Measurements from ENCODE around the gene CCDC33.
"Not testable (repeated sequence)": the region's sequence is repeated elsewhere in the genome, so short reads cannot be mapped to it uniquely, and the experiment has no call there.

CCDC33 gene

DNA sequence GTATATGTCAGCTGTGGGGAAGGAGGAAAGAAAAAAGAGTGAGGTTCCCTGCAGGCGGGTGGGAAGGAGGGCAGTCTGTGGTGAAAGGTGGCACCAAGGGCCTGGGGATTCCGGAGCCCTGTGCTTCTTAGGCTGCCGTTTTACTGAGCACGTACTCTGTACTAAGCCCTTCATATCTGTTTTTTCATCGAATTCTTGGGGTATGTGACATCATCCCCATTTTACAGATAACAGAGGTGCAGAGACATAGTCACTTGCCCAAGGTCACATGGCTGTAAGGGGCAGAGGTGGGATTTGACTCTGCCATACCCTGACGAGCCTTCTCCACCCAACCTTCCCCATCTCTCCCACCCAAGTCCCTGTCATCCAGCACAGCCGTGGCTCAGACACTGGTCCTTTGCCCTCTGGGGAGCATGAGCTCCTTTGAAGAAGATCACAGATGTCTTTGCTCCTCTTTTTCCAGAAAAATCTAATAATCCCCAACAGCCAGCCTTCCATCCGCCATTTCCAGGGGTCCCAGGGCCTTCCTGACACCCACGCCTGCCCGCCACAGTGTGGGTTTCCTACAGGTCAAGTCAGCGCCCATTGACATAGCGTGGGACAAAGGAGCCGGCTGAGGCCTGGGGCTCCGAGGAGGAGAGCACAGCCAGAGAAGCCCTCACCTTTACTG, 107.1 kb downstream of the CCDC33 start:
- no peaks in the 10 kb centered on the region for H3K36me3 ChIP-seq (ENCODE audit: control insufficient read depth, insufficient read depth, low read length)
- H3K4me1 ChIP-seq (ENCODE audit: control insufficient read depth, insufficient read depth, low read length, poor library complexity, severe bottlenecking) = no peaks in the 10 kb centered on the region
- no peaks in the 10 kb centered on the region for H3K9me3 ChIP-seq (ENCODE audit: control insufficient read depth, low read length)
- DNase-seq = no peak
- H3K27me3 ChIP-seq (replicated peaks; ENCODE audit: control insufficient read depth, insufficient read depth, low read length, poor library complexity, severe bottlenecking) = no peaks in the 10 kb centered on the region
- no peak overlapping the region for H3K4me3 ChIP-seq (ENCODE audit: insufficient read depth, low read depth, low read length, poor library complexity, severe bottlenecking)
- no peak overlapping the region for H3K27ac ChIP-seq (ENCODE audit: insufficient read depth, low read length, poor library complexity, severe bottlenecking)

DNA sequence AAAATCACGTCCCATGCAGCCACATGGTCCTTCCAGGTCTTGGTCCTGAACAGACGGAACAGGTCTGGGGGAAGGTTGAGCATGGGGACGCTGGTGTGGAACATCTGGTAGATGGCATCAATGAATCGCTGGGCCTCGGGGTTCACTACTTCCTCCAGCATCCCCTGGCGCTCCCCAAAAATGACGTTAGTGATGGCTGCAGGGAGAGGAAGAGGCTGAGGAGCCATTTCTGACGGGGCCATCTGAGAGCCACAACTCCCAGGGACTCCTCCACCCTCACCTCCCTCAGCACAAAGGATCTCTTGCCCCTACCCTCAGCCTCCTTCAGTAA, 107.6 kb downstream of the CCDC33 start:
- Histone ChIP-seq H3K4me1 (ENCODE audit: control insufficient read depth, insufficient read depth, low read length, poor library complexity, severe bottlenecking) (no peaks in the 10 kb centered on the region), H3K9me3 (ENCODE audit: control insufficient read depth, low read length) (no peaks in the 10 kb centered on the region), H3K4me3 (ENCODE audit: insufficient read depth, low read depth, low read length, poor library complexity, severe bottlenecking) (no peak overlapping the region), H3K27me3 (replicated peaks; ENCODE audit: control insufficient read depth, insufficient read depth, low read length, poor library complexity, severe bottlenecking) (no peaks in the 10 kb centered on the region), H3K27ac (ENCODE audit: insufficient read depth, low read length, poor library complexity, severe bottlenecking) (no peak overlapping the region), H3K36me3 (ENCODE audit: control insufficient read depth, insufficient read depth, low read length) (no peaks in the 10 kb centered on the region)
- no peak for DNase-seq

DNA sequence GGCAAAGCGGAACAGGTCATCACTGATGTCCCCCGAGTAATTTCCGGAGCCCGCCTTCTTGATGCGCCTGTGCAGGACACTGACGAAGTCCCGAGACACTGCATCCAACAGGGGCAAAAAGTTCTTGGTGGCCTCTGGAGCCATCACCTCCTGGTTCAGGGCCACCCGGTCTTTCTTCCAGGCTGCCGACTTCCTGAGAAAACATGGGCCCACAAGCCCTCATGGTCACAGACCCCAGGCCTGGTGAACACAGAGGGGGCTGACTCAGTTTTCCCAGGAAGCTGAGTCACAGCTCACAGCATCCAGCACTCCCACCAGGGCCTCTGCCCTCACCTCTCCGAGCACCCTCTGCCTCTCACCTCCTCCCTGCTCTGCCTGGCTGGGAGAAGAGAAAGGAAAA, 108.9 kb downstream of the CCDC33 start:
- H3K36me3 ChIP-seq (ENCODE audit: control insufficient read depth, insufficient read depth, low read length) = no peaks in the 10 kb centered on the region
- H3K27me3 ChIP-seq (replicated peaks; ENCODE audit: control insufficient read depth, insufficient read depth, low read length, poor library complexity, severe bottlenecking) = no peaks in the 10 kb centered on the region
- no peaks in the 10 kb centered on the region for H3K4me1 ChIP-seq (ENCODE audit: control insufficient read depth, insufficient read depth, low read length, poor library complexity, severe bottlenecking)
- no peak for DNase-seq
- no peak overlapping the region for H3K4me3 ChIP-seq (ENCODE audit: insufficient read depth, low read depth, low read length, poor library complexity, severe bottlenecking)
- H3K9me3 ChIP-seq (ENCODE audit: control insufficient read depth, low read length) = no peaks in the 10 kb centered on the region
- H3K27ac ChIP-seq (ENCODE audit: insufficient read depth, low read length, poor library complexity, severe bottlenecking) = no peak overlapping the region

DNA sequence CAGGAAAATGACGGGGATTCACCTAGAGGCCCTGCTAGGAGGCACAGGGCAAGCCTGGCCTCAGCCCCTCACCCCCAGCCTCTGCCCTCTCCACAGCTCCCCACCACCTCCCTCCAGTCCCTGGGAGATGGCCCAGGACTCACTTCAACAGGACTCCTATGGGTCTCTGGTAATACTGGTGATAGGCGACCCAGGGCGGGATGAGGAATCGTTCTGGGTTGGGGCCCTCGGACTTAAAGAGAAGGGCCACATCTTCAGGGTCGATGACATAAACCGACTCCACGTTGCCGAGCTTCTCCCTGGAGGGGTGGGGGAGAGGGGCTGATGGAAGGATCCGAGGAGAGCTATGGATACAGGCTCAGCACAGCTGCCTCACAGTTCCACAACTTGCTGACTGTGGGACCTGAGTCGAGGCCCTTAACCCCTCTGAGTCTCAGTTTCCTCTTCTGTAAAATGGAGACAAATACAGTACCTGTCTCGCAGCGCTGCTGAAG, 111.7 kb downstream of the CCDC33 start:
- no peaks in the 10 kb centered on the region for H3K36me3 ChIP-seq (ENCODE audit: control insufficient read depth, insufficient read depth, low read length)
- DNase-seq = no peak
- H3K9me3 ChIP-seq (ENCODE audit: control insufficient read depth, low read length) = no peaks in the 10 kb centered on the region
- no peaks in the 10 kb centered on the region for H3K4me1 ChIP-seq (ENCODE audit: control insufficient read depth, insufficient read depth, low read length, poor library complexity, severe bottlenecking)
- no peak overlapping the region for H3K4me3 ChIP-seq (ENCODE audit: insufficient read depth, low read depth, low read length, poor library complexity, severe bottlenecking)
- H3K27me3 ChIP-seq (replicated peaks; ENCODE audit: control insufficient read depth, insufficient read depth, low read length, poor library complexity, severe bottlenecking) = no peaks in the 10 kb centered on the region
- no peak overlapping the region for H3K27ac ChIP-seq (ENCODE audit: insufficient read depth, low read length, poor library complexity, severe bottlenecking)

DNA sequence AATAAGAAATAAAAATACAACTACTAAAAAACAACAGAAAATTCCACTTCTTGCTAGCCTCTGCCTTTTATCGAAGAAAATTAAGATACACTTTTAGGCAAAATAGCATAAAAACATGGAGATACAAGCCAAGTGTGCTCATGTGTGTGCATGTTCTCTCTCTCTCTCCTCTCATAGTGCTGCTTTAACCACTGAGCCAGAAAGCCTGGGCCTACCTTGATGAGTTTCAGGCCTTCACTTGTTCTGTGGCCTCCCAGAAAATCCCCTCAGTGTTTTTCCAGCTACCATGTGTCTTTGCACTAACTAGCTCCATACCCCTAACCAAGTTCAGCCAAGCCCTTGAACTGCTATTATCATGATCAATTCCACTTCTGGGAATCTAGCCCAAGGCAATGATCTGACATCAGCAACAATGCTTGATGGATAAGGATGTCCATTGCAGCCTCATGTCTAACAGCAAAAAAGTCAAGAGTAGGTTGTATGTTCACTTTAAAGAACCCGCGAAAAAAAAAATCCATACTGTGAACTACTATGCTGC, 113.2 kb downstream of the CCDC33 start:
- no peaks in the 10 kb centered on the region for H3K27me3 ChIP-seq (replicated peaks; ENCODE audit: control insufficient read depth, insufficient read depth, low read length, poor library complexity, severe bottlenecking)
- no peaks in the 10 kb centered on the region for H3K4me1 ChIP-seq (ENCODE audit: control insufficient read depth, insufficient read depth, low read length, poor library complexity, severe bottlenecking)
- no peaks in the 10 kb centered on the region for H3K9me3 ChIP-seq (ENCODE audit: control insufficient read depth, low read length)
- DNase-seq = no peak
- H3K4me3 ChIP-seq (ENCODE audit: insufficient read depth, low read depth, low read length, poor library complexity, severe bottlenecking) = no peak overlapping the region
- no peaks in the 10 kb centered on the region for H3K36me3 ChIP-seq (ENCODE audit: control insufficient read depth, insufficient read depth, low read length)
- H3K27ac ChIP-seq (ENCODE audit: insufficient read depth, low read length, poor library complexity, severe bottlenecking) = no peak overlapping the region

DNA sequence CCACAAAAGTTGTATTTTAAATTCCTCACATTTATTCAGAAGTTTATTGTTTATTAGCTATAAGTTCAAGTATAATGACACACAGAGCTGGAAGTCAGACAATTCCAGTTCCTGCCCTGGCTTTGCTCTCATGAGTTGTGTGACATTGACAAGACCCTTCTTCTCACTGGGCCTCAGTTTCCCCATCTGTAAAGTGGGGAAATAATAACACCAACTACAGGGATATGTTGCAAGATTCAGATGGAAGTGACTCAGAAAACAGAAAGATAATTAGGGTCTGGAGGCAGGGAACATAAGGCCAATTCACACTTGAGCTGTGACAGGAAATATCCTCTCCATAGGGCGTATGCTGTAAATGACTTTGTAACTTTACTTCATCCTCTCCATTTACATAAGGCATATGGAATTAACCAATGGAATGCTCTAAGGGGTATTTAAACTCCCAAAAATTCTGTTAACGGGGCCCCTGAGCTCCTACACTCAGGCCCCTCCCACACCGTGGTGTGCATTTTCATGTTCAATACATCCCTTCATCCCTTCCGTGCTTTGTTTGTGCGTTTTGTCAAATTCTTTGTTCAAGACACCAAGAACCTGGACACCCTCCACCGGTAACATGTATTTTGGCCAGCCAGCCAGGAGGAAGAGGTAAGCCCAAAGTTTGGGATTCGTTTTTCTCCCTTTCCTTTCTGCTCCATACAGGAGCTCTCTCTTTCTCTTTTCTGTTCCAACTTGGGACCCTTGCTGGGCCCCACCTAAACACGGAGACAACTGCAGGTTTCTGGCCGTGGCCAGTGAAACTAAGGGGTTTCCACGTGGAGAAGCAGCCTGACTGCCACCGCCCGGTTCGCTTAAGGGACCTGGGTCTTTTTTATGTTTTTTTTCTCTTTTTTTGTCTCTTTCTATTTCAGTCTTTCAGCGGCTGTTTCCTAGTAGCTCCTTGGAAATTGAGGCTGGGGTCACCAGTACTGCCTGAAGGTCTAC, 114.5 kb downstream of the CCDC33 start:
- Histone ChIP-seq H3K36me3 (ENCODE audit: control insufficient read depth, insufficient read depth, low read length) (no peaks in the 10 kb centered on the region), H3K9me3 (ENCODE audit: control insufficient read depth, low read length) (no peaks in the 10 kb centered on the region), H3K4me1 (ENCODE audit: control insufficient read depth, insufficient read depth, low read length, poor library complexity, severe bottlenecking) (no peaks in the 10 kb centered on the region), H3K27ac (ENCODE audit: insufficient read depth, low read length, poor library complexity, severe bottlenecking) (no peak overlapping the region), H3K27me3 (replicated peaks; ENCODE audit: control insufficient read depth, insufficient read depth, low read length, poor library complexity, severe bottlenecking) (no peaks in the 10 kb centered on the region), H3K4me3 (ENCODE audit: insufficient read depth, low read depth, low read length, poor library complexity, severe bottlenecking) (no peak overlapping the region)
- DNase-seq = no peak

DNA sequence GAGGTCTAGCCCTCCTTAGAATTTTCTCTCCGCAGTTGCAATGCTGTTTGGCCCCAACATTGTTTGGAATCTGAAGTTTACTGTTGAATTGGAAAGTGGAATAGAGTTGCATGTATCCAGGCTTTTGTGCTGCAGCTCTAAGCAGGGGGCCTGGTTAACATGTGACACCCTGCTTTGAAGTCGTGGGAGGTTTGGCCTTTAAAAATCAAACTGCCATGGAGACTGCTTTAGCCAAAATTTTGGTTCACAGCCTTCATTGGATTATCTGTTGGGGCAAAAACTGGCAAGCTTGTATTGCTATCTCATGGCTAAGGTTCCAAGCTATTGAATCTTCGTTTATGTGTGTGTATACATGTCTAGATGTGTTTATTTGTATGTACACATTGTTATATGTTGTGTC, 115.5 kb downstream of the CCDC33 start:
- Histone ChIP-seq H3K36me3 (ENCODE audit: control insufficient read depth, insufficient read depth, low read length) (no peaks in the 10 kb centered on the region), H3K4me3 (ENCODE audit: insufficient read depth, low read depth, low read length, poor library complexity, severe bottlenecking) (no peak overlapping the region), H3K27me3 (replicated peaks; ENCODE audit: control insufficient read depth, insufficient read depth, low read length, poor library complexity, severe bottlenecking) (no peaks in the 10 kb centered on the region), H3K9me3 (ENCODE audit: control insufficient read depth, low read length) (no peaks in the 10 kb centered on the region), H3K27ac (ENCODE audit: insufficient read depth, low read length, poor library complexity, severe bottlenecking) (no peak overlapping the region), H3K4me1 (ENCODE audit: control insufficient read depth, insufficient read depth, low read length, poor library complexity, severe bottlenecking) (no peaks in the 10 kb centered on the region)
- no peak for DNase-seq

DNA sequence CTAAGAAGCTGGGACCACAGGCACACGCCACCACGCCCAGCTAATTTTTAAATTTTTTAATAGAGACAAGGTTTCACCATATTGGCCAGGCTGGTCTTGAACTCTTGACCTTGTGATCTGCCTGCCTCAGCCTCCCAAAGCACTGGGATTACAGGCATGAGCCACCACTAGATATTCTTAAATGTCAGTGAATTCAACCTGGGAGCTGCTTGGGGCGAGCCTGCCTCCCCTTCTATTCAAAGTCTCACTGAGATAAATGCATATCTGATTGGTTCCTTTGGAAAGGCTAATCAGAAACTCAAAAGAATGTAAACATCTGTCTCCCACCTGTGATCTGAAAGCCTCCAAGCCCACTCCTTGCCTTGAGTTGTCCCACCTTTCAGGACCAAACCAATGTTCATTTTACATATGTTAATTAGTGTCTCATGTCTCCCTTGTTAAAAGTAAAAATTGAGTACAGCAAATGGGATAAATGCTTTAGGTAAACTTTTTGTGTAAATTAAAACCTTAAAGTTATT, 116.3 kb downstream of the CCDC33 start:
- DNase-seq = no peak
- no peaks in the 10 kb centered on the region for H3K4me1 ChIP-seq (ENCODE audit: control insufficient read depth, insufficient read depth, low read length, poor library complexity, severe bottlenecking)

DNA sequence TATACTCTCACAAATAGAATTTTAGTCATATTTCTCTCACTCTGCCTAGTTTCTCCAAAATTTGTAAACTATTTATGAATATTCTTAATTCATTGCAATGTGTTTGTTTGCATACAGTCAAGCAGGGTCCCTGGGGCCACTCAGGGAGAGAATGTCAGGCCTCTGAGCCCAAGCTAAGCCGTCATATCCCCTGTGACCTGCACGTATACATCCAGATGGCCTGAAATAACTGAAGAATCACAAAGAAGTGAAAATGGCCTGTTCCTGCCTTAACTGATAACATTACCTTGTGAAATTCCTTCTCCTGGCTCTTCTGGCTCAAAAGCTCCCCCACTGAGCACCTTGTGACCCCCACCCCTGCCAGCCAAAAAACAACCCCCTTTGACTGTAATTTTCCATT, 117.9 kb downstream of the CCDC33 start:
- not testable (repeated sequence) for H3K4me3 ChIP-seq (ENCODE audit: insufficient read depth, low read depth, low read length, poor library complexity, severe bottlenecking); DNase-seq; H3K36me3 ChIP-seq (ENCODE audit: control insufficient read depth, insufficient read depth, low read length); H3K9me3 ChIP-seq (ENCODE audit: control insufficient read depth, low read length); H3K4me1 ChIP-seq (ENCODE audit: control insufficient read depth, insufficient read depth, low read length, poor library complexity, severe bottlenecking); H3K27me3 ChIP-seq (replicated peaks; ENCODE audit: control insufficient read depth, insufficient read depth, low read length, poor library complexity, severe bottlenecking); H3K27ac ChIP-seq (ENCODE audit: insufficient read depth, low read length, poor library complexity, severe bottlenecking)

More for the DNA sequence above, 116.3 kb downstream of the CCDC33 start:
- Histone ChIP-seq H3K27me3 (replicated peaks; ENCODE audit: control insufficient read depth, insufficient read depth, low read length, poor library complexity, severe bottlenecking) (no peaks in the 10 kb centered on the region), H3K9me3 (ENCODE audit: control insufficient read depth, low read length) (no peaks in the 10 kb centered on the region), H3K36me3 (ENCODE audit: control insufficient read depth, insufficient read depth, low read length) (no peaks in the 10 kb centered on the region), H3K4me3 (ENCODE audit: insufficient read depth, low read depth, low read length, poor library complexity, severe bottlenecking) (no peak overlapping the region), H3K27ac (ENCODE audit: insufficient read depth, low read length, poor library complexity, severe bottlenecking) (no peak overlapping the region)

DNA sequence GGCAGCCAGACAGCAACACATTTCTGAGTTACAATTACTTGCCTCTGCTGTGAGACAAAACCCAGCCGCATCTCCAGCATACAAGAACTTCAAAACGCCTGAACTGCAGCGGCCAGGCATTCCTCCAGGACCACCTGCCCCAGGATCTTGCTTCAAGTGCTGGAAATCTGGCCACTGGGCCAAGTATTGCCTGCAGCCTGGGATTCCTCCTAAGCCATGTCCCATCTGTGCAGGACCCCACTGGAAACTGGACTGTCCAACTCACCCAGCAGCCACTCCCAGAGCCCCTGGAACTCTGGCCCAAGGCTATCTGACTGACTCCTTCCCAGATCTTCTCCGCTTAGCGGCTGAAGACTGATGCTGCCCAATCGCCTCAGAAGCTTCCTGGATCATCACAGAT, 119.9 kb downstream of the CCDC33 start:
- H3K9me3 ChIP-seq (ENCODE audit: control insufficient read depth, low read length); H3K4me3 ChIP-seq (ENCODE audit: insufficient read depth, low read depth, low read length, poor library complexity, severe bottlenecking); H3K4me1 ChIP-seq (ENCODE audit: control insufficient read depth, insufficient read depth, low read length, poor library complexity, severe bottlenecking); H3K27me3 ChIP-seq (replicated peaks; ENCODE audit: control insufficient read depth, insufficient read depth, low read length, poor library complexity, severe bottlenecking); H3K27ac ChIP-seq (ENCODE audit: insufficient read depth, low read length, poor library complexity, severe bottlenecking); H3K36me3 ChIP-seq (ENCODE audit: control insufficient read depth, insufficient read depth, low read length); DNase-seq: not testable (repeated sequence)
